Retina (tissue), 1 donor: ENCODE measurements around the gene CADM1.

ENCODE experiments used
- DNase-seq: peaks from one replicate; pipeline ENCODE4 v3.0.0-alpha.2; 2016

Gene CADM1

GRCh38 chr11:115269191-115269950 lies 234.8 kb downstream of the CADM1 start:
- peak; percentile 64 for DNase-seq

GRCh38 chr11:115267871-115268270 lies 236.3 kb downstream of the CADM1 start:
- no peak for DNase-seq

DNA sequence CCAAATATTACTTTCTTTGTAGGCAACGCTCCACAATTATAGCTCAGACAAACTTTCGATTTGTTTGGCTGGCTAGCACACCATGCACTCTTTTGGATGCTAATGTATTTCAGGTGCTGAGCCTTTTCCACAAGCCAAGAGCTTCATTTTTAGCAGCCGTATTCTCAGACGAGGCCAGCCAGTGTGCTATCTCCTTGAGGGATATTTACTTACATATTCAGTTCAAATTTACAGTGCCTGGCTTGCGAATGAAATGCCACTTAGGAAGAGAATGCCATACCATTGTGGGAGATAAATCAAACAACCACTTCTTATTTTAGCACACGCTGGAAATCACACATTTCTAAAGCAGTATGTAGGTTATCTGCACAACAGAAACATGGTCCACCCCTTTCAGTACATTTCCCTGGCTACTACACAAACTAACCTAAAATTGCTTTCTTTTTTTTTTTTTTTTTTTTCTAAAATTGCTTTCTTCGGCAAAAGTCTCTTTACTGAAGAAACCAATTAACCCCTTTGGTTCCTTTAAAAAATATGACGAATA lies 236.9 kb downstream of the CADM1 start:
- DNase-seq: no peak

GRCh38 chr11:115266066-115266639 lies 238.1 kb downstream of the CADM1 start:
- DNase-seq: no peak

- no peak for DNase-seq
These were observed 240.2 kb downstream of the CADM1 start for GRCh38 chr11:115263799-115264656.

- DNase-seq: no peak
These were observed 246.0 kb downstream of the CADM1 start for GRCh38 chr11:115258216-115258615.

GRCh38 chr11:115257678-115258077 lies 246.5 kb downstream of the CADM1 start:
- DNase-seq: no peak

- no peak for DNase-seq
These were observed 246.9 kb downstream of the CADM1 start for GRCh38 chr11:115257270-115257669.

- DNase-seq: no peak
These were observed 247.6 kb downstream of the CADM1 start for GRCh38 chr11:115256397-115257197.

- DNase-seq: no peak
These were observed 249.0 kb downstream of the CADM1 start for GRCh38 chr11:115255006-115255762.

- DNase-seq: no peak
These were observed 253.1 kb downstream of the CADM1 start for GRCh38 chr11:115251126-115251525.

DNA sequence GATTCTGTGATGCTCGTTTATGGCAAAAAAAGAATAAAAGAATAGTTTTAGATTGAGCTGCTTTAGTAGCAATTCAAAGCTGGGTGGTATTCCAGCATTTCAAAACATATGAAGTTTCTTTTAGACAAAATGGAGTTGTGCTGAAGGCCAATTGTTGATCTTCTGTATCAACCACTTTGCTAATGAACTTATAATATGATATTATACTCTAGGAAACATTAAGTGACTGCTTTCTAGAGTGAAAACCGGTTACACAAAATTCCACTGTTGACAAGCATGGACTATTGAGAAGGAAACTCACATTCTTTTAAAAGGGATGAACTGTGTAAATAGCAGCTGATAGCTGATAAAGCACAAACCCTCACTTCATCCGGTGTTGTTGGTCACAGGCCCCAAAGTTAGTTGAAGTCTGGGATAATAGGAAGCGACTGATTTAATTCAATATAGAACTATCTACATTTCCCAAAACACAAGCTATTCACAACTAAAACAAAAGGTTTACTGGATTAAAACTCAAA lies 255.1 kb downstream of the CADM1 start:
- DNase-seq: no peak

- no peak for DNase-seq
These were observed 256.3 kb downstream of the CADM1 start for GRCh38 chr11:115247953-115248352.

- DNase-seq: no peak
These were observed 256.9 kb downstream of the CADM1 start for GRCh38 chr11:115247361-115247760.

- no peak for DNase-seq
These were observed 259.5 kb downstream of the CADM1 start for GRCh38 chr11:115244758-115245157.

DNA sequence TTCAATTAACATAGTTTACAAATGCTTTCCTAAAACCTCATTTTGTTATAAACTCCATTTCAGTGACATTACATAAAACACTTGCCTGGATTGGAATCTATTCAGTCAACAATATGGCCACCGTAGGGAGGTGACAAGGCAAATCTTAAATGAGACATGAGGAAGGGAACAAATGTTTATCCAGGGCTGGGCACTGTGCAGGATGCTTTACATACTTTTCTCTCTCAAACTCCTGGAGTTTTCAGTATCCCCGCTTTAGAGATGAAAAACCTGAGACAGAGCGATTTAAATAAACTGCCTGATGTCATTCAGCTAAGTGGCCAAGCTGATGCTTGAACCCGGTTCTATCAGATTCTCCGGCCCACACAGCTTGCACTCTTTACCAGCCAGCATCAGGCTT lies 259.9 kb downstream of the CADM1 start:
- no peak for DNase-seq

DNA sequence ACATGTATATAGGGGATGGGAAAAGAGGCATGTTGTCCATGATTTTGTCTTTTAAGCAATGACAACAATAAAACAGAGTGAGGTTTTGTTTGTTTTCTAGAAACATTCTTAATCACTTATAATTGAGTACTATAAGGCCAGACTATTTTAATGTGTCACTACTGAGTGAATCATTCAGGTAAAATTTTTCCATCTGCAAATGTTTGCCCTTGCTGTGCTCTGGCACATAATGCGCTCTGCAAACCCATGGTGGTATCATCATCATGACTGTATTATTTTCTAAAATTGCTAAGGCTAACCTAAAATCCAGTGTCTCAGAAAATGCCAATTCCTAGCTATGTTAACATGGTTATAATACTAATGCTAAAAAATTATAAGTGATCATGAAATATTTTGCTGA lies 261.2 kb downstream of the CADM1 start:
- DNase-seq: no peak

- DNase-seq: no peak
These were observed 262.3 kb downstream of the CADM1 start for GRCh38 chr11:115241899-115242298.

DNA sequence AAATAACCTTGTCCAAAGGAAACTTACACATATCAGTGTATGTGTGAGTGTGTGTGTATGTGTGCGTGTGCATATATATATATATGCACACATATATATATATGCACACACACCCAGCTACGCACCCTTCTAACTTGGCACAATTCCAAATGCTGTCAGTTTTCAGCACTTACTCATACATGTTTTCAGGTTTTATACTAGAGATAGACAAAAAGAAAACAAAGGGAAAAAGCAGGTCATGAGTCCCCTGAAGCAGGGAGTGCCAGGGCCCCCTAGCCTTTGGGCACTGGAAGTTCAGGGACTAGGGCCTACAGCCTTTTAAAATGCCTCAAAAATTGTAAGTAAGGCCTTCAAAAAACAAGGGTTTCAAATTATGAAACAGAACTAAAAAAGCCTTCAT lies 265.4 kb downstream of the CADM1 start:
- DNase-seq: no peak

- no peak for DNase-seq
These were observed 266.1 kb downstream of the CADM1 start for GRCh38 chr11:115238086-115238485.

DNA sequence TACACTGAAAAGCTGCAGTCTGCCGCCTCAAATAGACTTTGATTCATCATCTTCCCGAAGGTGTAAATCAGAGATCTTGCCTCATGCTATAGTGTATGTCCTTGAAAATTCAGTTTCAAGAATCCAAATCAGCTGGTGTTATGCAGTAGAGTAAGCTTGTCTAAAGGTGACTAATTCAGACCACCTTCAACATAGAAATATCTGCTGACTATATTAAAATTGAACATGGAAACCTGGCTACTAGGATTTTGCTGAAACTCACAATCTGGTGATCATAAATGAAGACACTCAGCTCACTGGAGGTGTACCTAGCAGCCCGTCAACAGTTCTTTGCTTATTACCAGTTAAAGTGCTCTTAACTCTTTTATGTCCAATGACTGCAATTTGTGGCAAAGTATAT lies 266.6 kb downstream of the CADM1 start:
- DNase-seq: no peak

GRCh38 chr11:115234794-115235193 lies 269.4 kb downstream of the CADM1 start:
- no peak for DNase-seq
